HepG2 (cell line): ENCODE data around the gene TMEM74B. TPM values are rescaled to one million over a fixed set of nuclear protein-coding genes. Genes with fewer than 3 reads are reported as not detected.
A peak's percentile ranks its signal among the peaks of the same experiment; 100 is the strongest.

Source experiments
- ETV5 ChIP-seq: IDR thresholded peaks from 2 replicates; pipeline ENCODE4 v1.6.1; 2018; ENCODE audit warnings: missing biosample characterization, missing genetic modification reagents, inconsistent platforms, borderline replicate concordance
- NFE2 ChIP-seq: sonication (generic); formaldehyde crosslinking; IDR thresholded peaks from 2 replicates; pipeline ENCODE4 v1.4.0; 2020; ENCODE audit warnings: missing genetic modification reagents
- NFE2L2 ChIP-seq: fragments of 150-350 bp; IDR thresholded peaks from 2 replicates; pipeline ENCODE4 v1.6.1; 2014; ENCODE audit warnings: low read length
- PAF1 ChIP-seq: IDR thresholded peaks from 2 replicates; pipeline ENCODE4 v1.6.1; 2016; ENCODE audit warnings: missing genetic modification reagents, missing compliant biosample characterization
- RCOR2 ChIP-seq: IDR thresholded peaks from 2 replicates; pipeline ENCODE4 v1.6.1; 2016; ENCODE audit warnings: missing biosample characterization, missing genetic modification reagents
- REL ChIP-seq: sonication (generic); formaldehyde crosslinking; conservative IDR thresholded peaks from 2 replicates; pipeline ENCODE4 v1.8.0; 2022; ENCODE audit warnings: mild to moderate bottlenecking, missing genetic modification reagents, moderate library complexity
- SETDB1 ChIP-seq: sonication (generic); formaldehyde crosslinking; IDR thresholded peaks from 2 replicates; pipeline ENCODE4 v1.5.1; 2020; ENCODE audit warnings: missing genetic modification reagents, mild to moderate bottlenecking, borderline replicate concordance
- SRSF1 ChIP-seq: fragments of 200-400 bp; formaldehyde crosslinking; optimal IDR thresholded peaks from 2 replicates; pipeline ENCODE3; 2017; ENCODE audit warnings: mild to moderate bottlenecking, low read depth, low read length, moderate library complexity
- TCF12 ChIP-seq, 2 experiments: fragments of 450-650 bp in 1 of 2; sonication (generic) in 1 of 2; formaldehyde crosslinking in 1 of 2; IDR thresholded peaks; 2 replicates each; pipeline versions ENCODE4 v1.6.1 to v1.8.0; 2017 to 2022; ENCODE audit warnings: antibody characterized with exemption in 1 of 2, mild to moderate bottlenecking in 1 of 2, missing genetic modification reagents in 1 of 2, moderate library complexity in 1 of 2
- TIGD3 ChIP-seq: sonication (generic); formaldehyde crosslinking; IDR thresholded peaks from 2 replicates; pipeline ENCODE4 v1.5.1; 2020; ENCODE audit warnings: mild to moderate bottlenecking, missing genetic modification reagents, borderline replicate concordance
- TRIM22 ChIP-seq: fragments of 450-650 bp; IDR thresholded peaks from 2 replicates; pipeline ENCODE4 v1.6.1; 2017
- U2AF2 ChIP-seq: fragments of 200-400 bp; formaldehyde crosslinking; IDR thresholded peaks from 2 replicates; pipeline ENCODE4 v1.6.1; 2017; ENCODE audit warnings: low read depth, mild to moderate bottlenecking, low read length
- ZFP90 ChIP-seq: sonication (generic); formaldehyde crosslinking; IDR thresholded peaks from 2 replicates; pipeline ENCODE4 v1.8.0; 2022; ENCODE audit warnings: missing genetic modification reagents, mild to moderate bottlenecking, inconsistent platforms, borderline replicate concordance
- ZNF138 ChIP-seq: sonication (generic); formaldehyde crosslinking; IDR thresholded peaks from 2 replicates; pipeline ENCODE4 v1.5.0; 2020; ENCODE audit warnings: mild to moderate bottlenecking, low read depth, missing genetic modification reagents
- ZNF180 ChIP-seq: sonication (generic); formaldehyde crosslinking; IDR thresholded peaks from 2 replicates; pipeline ENCODE4 v1.4.0; 2020; ENCODE audit warnings: low read depth, missing genetic modification reagents, borderline replicate concordance
- ZNF296 ChIP-seq: sonication (generic); formaldehyde crosslinking; conservative IDR thresholded peaks from 2 replicates; pipeline ENCODE4 v1.5.0; 2020; ENCODE audit warnings: mild to moderate bottlenecking, missing genetic modification reagents
- ZNF44 ChIP-seq: sonication (generic); formaldehyde crosslinking; IDR thresholded peaks from 2 replicates; pipeline ENCODE4 v1.5.1; 2020; ENCODE audit warnings: mild to moderate bottlenecking, missing genetic modification reagents
- ZNF660 ChIP-seq: sonication (generic); formaldehyde crosslinking; IDR thresholded peaks from 2 replicates; pipeline ENCODE4 v1.5.1; 2020; ENCODE audit warnings: mild to moderate bottlenecking, low read depth, missing genetic modification reagents, borderline replicate concordance
- ZNF850 ChIP-seq: sonication (generic); formaldehyde crosslinking; conservative IDR thresholded peaks from 2 replicates; pipeline ENCODE4 v1.9.0; 2021; ENCODE audit warnings: mild to moderate bottlenecking, missing genetic modification reagents
- polyA plus RNA-seq, 8 experiments: library from polyadenylated mRNA; depleted of rRNA in 3 of 8; stranded (reverse) in 7 of 8; unstranded in 1 of 8; fragments of >200 nt; fragmentation: Illumina TruSeq in 4 of 8; extraction: Trizol in 4 of 8; gene quantifications; 2 replicates each; pipeline versions ENCODE4 v1.2.1 to v1.2.3, GENCODE V29; 2011 to 2016; ENCODE audit warnings: low read depth in 4 of 8, missing spikeins in 1 of 8, mixed read lengths in 1 of 8; ENCODE audit not compliant: insufficient read depth in 1 of 8
- total RNA-seq, 5 experiments: library from RNA; depleted of rRNA; stranded (reverse); fragments of >200 nt; fragmentation: Illumina TruSeq; extraction: Trizol; gene quantifications; 2 replicates each; pipeline ENCODE4 v1.2.3, GENCODE V29; 2016; ENCODE audit warnings: low read depth in 1 of 5
- TF ChIP-seq, protein P1 (sequence below): sonication (generic); formaldehyde crosslinking; IDR thresholded peaks from 2 replicates; pipeline ENCODE4 v1.8.0; 2022; ENCODE audit warnings: mild to moderate bottlenecking, missing genetic modification reagents, moderate library complexity
- TF ChIP-seq, protein P2 (sequence below): sonication (generic); formaldehyde crosslinking; IDR thresholded peaks from 2 replicates; pipeline ENCODE4 v1.5.1; 2020; ENCODE audit warnings: missing genetic modification reagents, mild to moderate bottlenecking, borderline replicate concordance

TMEM74B gene
- total and polyA plus RNA-seq, 2 of the 13 experiments (the other 11 are each of a cell fraction or from before 2014, with no cell fraction given), result 4.7 to 18.4 TPM

DNA sequence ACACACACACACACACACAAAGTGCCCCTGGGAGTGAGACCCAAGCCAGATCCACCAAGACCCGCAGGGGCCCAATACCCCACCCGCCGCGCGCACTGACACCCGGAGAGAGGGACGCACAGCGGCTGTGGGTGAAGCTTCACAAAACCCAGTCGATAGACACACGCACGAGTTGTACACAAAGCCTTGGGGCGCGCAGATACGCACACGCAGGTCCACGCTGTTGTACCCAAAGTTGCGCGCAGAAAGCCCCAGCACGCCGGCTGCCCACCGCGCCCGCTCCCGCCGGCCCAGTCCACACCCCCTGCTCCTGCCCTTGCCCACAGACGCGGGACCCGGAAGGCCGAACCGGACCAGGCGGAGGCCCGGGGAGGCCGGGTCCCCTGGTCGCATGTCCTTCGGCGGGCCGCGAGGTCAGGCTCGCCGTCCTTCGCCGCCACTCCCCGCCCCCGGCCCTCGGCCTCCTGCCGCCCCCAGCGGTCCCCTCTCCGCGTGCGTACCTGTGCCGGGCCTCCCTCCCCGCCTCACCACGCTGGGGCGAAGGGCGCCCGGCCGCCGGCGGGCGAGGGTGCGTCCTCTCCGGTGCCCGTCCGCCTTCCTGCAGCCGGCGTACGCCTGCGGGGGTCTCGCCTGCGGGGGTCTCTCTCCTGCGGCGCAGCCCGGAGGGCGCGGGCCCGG lies at the start of gene TMEM74B (continued):
- TF ChIP-seq, protein P1, sequence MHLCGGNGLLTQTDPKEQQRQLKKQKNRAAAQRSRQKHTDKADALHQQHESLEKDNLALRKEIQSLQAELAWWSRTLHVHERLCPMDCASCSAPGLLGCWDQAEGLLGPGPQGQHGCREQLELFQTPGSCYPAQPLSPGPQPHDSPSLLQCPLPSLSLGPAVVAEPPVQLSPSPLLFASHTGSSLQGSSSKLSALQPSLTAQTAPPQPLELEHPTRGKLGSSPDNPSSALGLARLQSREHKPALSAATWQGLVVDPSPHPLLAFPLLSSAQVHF (CRISPR knock-in tag), result no peak
- no peak for TF ChIP-seq ZNF850 (CRISPR knock-in tag)
- no peak for TF ChIP-seq ZNF660 (CRISPR knock-in tag)
- no peak for TF ChIP-seq TCF12 (IDR thresholded peaks at IDR 0.05)
- peak; percentile 49 for TF ChIP-seq TCF12 (CRISPR knock-in tag; IDR thresholded peaks at IDR 0.05)
- no peak; the same call in 1 of the 2 replicates for TF ChIP-seq ZNF138 (CRISPR knock-in tag)
- TF ChIP-seq TIGD3 (CRISPR knock-in tag), result no peak
- no peak for TF ChIP-seq REL (CRISPR knock-in tag)
- no peak for TF ChIP-seq NFE2L2
- TF ChIP-seq NFE2 (CRISPR knock-in tag), result no peak
- TF ChIP-seq SETDB1 (CRISPR knock-in tag), result no peak
- no peak for TF ChIP-seq ETV5 (CRISPR knock-in tag)
- peak; percentile 24; the same call in 1 of the 2 replicates for TF ChIP-seq ZNF180 (CRISPR knock-in tag)
- no peak for TF ChIP-seq U2AF2
- TF ChIP-seq TRIM22, result no peak
- no peak for TF ChIP-seq RCOR2 (CRISPR knock-in tag)
- no peak for TF ChIP-seq PAF1 (CRISPR knock-in tag)
- TF ChIP-seq, protein P2, sequence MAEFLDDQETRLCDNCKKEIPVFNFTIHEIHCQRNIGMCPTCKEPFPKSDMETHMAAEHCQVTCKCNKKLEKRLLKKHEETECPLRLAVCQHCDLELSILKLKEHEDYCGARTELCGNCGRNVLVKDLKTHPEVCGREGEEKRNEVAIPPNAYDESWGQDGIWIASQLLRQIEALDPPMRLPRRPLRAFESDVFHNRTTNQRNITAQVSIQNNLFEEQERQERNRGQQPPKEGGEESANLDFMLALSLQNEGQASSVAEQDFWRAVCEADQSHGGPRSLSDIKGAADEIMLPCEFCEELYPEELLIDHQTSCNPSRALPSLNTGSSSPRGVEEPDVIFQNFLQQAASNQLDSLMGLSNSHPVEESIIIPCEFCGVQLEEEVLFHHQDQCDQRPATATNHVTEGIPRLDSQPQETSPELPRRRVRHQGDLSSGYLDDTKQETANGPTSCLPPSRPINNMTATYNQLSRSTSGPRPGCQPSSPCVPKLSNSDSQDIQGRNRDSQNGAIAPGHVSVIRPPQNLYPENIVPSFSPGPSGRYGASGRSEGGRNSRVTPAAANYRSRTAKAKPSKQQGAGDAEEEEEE, result no peak
- TF ChIP-seq ZNF44 (CRISPR knock-in tag), result peak; percentile 73; the same call in 1 of the 2 replicates
- no peak for TF ChIP-seq SRSF1
- 0 out of 2 replicates have a peak, but pooled peaks have one; percentile 16 for TF ChIP-seq ZNF296
- no peak; the same call in 1 of the 2 replicates for TF ChIP-seq ZFP90 (CRISPR knock-in tag)
